Sigmoid colon (tissue), 4 donors: ENCODE measurements around the gene CSNK1A1L.

Experiments used
- CTCF ChIP-seq, 4 experiments: fragments of 450-650 bp in 3 of 4; fragments of 200-600 bp in 1 of 4; IDR thresholded peaks; one replicate each; pipeline ENCODE4 v1.5.1; 2016 to 2019; ENCODE audit warnings: antibody characterized with exemption in 4 of 4, mild to moderate bottlenecking in 3 of 4, moderate library complexity in 2 of 4
- EP300 ChIP-seq, 4 donors: sonication (generic); formaldehyde crosslinking; IDR thresholded peaks; one replicate each; pipeline ENCODE4 v1.6.1; 2017; ENCODE audit warnings: antibody characterized with exemption in 4 of 4
- POLR2A ChIP-seq, 2 donors: fragments of 450-650 bp; IDR thresholded peaks; one replicate each; pipeline ENCODE4 v1.6.1; 2016; ENCODE audit warnings: antibody characterized with exemption in 2 of 2, mild to moderate bottlenecking in 2 of 2, moderate library complexity in 2 of 2
- POLR2AphosphoS5 ChIP-seq, 4 donors: sonication (generic); formaldehyde crosslinking; IDR thresholded peaks; one replicate each; pipeline ENCODE4 v1.6.1; 2017; ENCODE audit warnings: antibody characterized with exemption in 4 of 4

GRCh38 chr13:37089495-37089894, 16.0 kb downstream of the CSNK1A1L start:
- TF ChIP-seq CTCF (IDR thresholded peaks at IDR 0.05) (no peak), POLR2A (IDR thresholded peaks at IDR 0.05) (no peak), POLR2AphosphoS5 (IDR thresholded peaks at IDR 0.05) (no peak), EP300 (IDR thresholded peaks at IDR 0.05) (no peak)
